Amniotic stem cell (primary cell): ENCODE results near the gene GABRD.

Source experiments
- DNase-seq: peaks from one replicate; lab custom pipeline; 2025; lab: John Stamatoyannopoulos, UW

GABRD gene

DNA sequence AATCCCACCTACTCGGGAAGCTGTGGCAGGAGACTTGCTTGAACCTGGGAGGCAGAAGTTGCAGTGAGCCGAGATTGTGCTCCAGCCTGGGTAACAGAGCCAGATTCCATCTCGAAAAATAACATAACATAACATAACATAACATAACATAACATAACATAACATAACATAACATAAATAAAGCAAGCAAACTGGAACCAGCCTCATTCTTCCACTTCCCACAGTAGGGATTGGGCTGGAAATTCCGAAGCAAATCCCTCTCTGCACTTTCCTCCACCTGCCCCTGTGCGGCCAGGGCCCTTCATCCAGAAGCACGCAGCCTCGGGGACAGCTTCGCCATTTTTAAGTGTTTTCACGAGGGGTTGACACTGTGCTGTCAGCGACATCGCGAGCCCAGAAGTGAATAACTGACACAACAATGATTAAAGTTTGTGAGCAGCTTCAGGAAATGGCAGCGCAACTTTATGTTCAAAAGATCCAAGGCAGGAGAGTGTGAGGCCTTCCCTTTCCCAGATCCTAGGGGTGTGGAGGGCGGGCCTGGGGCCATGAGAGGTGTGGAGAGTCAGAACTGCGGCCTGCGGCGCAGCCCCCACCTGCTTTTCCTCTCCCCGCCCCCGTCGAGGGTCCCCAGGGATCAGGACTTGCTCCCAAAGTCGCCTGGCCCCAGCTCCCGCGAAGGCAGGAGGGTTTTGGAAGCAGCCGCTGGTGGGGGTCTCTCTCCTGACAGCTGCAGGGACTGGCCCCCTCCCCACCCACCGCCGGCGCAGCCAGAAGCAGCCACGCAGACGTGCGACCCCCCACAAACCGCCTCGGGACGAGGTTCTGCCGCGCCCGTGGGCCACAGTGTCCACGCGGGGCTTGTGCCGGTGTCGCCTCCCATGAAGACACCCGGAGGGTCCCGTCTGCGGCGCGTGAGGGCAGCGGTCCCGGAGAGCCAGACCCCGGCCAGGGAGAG is 651 bp upstream of the GABRD start:
- no peak for DNase-seq

DNA sequence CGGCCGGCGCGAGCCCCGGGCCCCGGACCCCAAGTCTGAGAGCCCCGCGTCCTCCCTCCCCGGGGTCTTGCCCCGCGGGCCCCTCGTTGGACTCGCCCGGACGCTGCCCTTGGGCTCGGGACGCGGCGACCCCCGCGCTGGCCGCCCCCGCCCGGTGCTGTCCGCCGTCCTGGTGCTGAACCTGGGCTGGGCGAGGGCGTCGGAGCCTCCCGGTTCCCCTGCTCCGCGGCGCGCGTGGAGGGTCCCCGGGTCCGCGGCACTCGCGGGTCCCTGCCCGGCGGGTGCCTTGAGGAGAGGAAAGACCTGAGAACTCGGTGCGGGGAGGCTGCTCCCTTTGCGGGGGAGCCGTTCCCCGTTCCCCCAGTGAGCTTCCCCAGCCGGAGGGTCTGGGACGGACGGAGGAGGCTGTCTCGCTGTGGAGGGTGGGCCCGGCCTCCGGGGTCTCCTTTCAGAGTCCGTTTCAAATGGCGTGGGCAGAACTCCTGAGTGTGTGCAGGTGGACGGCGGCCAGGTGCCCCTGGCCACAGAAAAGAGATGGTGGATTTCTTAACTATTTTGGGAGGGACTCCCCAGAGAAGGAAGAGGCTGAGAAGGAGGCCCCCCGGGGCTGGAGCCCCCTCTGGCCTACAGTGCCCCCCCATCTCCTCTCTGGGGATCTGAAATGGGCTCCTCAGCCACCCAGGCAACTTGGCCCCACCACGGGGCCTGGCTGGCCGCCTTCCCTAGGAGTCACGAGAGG is 595 bp downstream of the GABRD start:
- no peak for DNase-seq

DNA sequence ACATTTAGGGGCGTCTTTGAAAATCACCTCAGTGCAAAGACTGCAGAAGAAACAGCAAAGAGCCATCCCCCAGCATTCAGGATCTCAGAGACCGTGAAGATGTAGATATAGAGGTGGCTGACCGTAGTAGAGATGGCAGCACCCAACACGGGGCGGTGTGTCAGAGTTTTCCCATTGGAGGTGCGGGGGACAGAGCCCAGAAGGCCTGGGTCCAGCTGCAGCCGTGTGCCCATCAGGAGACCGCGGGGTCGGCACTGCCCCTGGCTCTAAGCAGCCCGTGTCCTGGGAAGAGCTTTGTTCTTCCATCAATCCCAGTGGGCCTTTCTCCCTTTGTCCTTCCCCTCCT is 1.1 kb downstream of the GABRD start:
- no peak for DNase-seq

DNA sequence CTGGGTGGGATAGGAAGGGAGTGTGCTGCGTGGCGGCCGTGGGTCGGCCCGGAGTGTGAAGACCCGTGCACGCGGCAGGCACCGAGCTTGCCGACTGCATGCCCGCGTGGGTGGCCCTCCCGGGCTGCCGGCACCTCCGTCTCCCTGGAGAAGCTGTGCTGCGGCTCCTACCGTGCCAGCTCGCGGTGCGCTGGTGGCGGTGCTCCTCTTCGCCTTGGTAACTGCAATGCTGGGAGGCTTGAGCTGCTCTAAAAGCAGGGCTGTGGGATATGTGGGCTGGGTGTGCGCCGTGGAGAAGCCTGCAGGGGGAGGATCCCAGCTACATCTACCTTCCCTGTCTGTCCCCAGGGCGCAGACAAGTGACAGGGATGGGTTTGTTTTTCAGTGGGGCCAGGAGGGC is 2.4 kb downstream of the GABRD start:
- no peak for DNase-seq

DNA sequence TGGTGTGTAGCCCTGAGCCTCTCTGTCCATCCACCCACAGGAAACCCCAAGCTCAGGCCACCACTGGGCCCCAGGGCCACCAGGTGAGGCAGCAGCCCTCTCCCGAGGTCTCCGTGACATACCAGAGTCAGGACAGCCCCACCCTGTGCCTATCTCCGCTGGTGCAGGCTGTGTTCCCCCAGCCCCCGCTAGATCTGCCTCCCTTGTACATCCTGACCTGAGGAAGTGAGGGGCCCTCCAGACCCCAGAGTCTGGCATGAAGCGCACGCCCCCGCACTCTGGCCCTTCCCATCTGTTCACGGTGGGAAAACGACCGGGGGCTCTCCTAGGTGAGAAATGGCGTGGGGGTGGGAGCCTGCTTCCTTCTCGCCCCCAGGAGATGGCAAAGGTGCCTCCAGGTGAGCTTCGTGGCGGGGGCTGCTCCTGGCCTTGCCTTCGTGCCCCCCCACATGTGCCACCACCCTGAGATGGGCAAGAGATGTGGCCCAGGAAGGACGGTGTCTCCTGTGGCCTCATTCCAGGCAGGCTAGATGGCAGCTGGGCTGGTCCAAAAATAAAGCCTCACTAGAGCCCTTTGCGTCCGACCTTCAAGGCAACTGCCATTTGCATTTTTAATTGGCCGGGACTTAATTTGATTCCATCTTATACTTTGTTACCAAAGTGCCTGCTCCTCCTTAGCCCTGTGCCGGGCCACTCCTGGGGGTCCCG is 3.1 kb downstream of the GABRD start:
- DNase-seq, result no peak

DNA sequence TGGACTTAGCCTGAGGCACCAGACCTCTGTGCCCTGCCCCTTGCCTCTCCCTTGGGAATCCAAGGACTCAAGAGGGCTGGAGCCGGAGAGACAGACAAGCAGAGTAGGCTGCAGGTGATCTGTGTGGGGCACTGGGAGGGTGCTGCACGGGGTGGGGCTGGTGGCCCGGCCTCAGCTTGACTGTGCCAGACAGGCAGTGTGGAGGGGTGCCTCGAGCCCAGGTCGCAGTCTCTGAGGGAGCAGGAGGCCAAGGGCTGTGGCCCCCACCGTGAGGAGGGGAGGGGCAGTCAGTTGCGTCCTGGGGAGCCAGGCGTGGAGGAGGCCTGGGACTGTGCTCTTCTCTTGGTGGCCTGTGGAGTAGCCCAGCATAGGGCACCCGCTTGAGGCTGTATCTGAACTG is 4.0 kb downstream of the GABRD start:
- DNase-seq, result no peak

DNA sequence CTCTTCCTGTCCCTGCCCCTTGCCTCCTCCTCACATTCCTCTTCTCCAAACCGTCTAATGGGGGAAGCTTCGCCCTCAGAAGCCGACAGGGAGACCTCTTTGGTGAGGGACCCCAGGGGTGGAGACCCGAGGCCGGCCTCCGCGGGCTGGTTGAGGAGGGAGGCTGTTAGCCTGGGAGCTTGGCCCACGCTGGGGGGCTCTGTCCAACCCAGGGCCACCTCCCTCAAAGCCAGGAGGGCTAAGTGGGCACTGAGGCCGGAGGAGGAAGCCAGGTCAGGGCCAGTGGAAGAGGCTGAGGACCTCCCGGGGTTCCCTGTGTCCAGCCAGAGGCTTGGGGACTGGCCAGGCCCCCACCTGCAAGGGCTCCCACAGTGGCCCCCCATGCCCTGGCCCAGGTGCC is 5.3 kb downstream of the GABRD start:
- no peak for DNase-seq

DNA sequence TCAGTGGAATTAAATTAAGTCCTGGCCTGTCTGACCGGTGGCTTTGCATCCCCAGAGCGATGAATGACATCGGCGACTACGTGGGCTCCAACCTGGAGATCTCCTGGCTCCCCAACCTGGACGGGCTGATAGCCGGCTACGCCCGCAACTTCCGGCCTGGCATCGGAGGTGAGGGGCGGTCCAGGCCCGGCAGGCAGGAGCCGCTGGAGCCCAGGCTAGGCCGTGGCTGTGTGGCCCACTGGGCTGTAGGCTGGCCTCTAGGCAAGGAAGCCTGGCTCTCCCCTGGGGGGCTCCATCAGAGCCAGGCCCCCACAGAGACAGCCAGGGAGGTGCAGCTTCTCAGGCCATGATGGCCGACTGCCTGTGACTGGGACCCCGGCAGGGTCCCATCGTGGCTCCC is 5.7 kb downstream of the GABRD start:
- DNase-seq, result no peak

DNA sequence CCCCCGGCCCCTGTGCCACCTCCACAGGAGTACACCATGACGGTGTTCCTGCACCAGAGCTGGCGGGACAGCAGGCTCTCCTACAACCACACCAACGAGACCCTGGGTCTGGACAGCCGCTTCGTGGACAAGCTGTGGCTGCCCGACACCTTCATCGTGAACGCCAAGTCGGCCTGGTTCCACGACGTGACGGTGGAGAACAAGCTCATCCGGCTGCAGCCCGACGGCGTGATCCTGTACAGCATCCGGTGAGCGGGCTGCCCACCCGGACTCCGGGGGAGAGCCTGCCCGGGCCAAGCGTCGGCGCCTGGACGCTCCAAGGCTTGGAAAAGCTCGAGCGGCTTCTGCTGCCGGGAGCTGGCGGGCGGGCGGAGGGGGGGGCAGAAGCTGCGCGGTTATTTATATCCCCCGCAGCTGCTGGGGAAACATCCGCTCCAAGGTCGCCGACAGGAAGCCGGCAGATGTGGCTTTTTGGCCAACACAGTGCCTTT is 6.4 kb downstream of the GABRD start:
- DNase-seq, result no peak

DNA sequence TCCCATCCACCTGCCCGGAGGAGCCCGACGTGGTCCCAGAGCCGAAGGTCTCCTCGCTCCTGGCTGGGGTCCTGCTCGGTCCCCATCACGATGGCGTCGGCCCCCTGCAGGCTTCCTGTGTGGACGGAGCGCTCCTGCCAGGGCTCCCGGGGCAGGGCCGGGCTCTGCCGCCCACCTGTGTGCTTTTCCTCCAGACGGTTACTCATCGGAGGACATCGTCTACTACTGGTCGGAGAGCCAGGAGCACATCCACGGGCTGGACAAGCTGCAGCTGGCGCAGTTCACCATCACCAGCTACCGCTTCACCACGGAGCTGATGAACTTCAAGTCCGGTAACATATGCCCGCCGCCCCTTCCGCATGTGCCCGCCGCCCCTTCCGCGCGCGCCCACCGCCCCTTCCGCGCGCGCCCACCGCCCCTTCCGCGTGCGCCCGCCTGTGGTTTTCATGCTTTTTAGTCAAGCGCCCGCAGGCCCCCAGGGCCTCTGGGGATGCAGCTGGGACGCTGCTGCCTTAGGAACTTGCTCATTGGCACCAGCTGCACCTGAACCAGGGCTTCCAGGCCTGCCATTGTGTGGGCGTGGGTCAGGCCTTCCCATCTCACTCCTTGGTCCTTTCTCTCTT is 8.9 kb downstream of the GABRD start:
- DNase-seq, result no peak

DNA sequence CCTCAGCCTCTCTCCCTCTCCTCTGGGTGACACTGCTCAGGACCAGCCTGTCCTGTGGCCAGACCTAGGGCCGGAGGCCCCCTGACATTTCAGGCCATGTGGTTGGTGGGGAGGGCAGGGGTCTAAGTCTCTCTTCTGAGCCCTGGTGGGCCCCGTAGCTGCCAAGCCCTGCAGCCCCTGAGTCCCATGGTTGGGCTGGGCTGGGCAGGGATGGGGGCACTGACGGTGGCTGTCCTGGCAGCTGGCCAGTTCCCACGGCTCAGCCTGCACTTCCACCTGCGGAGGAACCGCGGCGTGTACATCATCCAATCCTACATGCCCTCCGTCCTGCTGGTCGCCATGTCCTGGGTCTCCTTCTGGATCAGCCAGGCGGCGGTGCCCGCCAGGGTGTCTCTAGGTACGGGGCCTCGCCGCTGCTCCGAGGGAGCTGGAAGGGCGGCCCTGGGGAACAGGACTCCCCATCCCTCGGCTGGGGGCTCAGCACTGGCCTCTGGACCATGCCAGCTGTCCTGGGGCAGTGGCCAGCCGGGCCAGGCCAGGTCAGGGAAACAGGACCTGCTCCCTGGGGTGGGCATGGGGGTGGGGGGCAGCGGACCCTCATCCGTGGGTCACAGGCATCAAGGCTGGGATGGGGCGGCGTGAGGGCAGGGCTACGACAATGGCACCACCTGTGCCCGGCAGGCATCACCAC is 9.9 kb downstream of the GABRD start:
- DNase-seq, result no peak

DNA sequence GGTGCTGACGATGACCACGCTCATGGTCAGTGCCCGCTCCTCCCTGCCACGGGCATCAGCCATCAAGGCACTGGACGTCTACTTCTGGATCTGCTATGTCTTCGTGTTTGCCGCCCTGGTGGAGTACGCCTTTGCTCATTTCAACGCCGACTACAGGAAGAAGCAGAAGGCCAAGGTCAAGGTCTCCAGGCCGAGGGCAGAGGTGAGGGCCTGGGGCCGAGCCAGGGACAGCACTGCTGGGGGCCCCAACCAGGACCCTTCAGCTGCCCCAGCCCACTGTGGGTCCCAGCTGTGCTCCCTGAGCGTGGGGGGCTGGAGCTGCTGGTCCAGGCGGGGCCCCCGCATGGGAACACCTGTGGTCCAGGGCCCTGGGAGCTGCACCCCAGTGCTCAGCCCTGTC is 10.4 kb downstream of the GABRD start:
- DNase-seq, result no peak

DNA sequence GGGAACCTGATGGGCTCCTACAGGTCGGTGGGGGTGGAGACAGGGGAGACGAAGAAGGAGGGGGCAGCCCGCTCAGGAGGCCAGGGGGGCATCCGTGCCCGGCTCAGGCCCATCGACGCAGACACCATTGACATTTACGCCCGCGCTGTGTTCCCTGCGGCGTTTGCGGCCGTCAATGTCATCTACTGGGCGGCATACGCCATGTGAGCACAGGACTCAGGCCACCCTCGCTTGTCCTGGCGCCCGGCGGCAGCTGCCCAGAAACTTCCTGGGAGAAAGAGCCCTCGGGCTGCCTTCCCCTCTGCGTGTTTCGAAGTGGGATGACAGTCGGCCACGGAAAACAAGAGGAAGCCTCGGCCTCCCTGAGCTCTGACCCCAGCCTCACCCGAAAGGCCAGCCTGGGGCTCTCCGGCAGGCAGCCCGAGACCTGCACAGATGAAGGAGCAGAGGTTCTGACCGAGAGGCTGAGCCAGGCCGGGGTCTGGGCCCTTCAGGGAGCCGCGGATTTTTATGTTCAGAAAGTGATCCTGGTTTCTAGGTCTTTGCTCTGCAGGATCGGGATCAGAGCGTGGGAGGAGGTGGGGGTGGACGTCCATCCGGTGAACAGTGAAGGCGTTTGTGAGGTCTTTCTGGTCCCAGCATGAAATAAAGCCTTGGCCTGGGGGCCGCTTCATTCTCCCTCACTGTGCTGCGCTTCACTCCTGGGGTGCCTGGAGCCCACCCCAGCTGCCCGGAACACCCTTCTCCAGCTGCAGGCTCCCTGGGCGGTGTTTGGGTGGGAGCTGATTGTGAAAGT is 11.1 kb downstream of the GABRD start:
- no peak for DNase-seq

DNA sequence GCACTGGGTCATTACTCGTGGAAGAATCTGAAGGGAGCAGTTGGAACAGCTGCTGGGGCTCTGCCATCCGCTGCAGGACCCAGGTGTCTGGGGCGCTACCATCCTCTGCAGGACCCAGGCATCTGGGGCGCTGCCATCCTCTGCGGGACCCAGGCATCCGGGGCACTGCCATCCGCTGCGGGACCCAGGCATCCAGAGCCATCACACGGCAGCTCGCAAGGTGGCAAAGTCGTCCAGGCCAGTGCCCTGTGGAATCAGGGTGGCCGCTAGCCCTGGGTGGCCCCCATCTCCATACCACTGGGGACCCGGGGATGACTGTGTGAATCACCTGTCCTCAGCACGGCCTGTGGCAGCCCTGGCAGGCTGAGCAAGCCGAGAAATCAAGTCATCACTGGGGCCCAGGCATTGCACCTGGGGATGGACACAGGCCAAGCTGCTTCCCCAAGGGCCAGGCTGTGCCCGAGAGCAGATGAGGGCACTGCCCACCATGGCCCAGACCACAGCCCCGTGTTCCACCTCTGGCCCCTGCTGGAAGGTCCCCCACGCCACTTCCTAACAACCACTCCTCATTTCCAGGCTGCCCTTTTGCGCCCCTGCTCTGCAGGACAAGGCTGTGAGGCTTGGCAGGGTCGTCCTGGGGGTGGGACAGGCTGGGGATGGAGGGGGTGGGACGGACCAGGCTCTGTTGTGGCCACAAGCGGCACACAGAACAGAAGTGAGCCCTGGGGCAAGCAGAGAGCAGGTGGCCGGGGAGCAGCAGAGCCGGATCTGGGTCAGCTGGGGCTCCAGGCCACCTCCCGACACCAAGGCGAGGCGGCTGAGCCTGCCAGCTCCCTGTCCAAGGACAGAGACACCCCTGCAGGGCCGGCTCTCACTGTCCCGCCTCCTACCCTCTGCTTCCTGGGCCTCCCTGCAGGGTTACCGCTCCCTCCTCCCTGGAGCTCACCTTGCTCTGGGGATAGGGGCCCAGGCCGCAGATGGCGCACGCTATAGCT is 12.7 kb downstream of the GABRD start:
- no peak for DNase-seq

DNA sequence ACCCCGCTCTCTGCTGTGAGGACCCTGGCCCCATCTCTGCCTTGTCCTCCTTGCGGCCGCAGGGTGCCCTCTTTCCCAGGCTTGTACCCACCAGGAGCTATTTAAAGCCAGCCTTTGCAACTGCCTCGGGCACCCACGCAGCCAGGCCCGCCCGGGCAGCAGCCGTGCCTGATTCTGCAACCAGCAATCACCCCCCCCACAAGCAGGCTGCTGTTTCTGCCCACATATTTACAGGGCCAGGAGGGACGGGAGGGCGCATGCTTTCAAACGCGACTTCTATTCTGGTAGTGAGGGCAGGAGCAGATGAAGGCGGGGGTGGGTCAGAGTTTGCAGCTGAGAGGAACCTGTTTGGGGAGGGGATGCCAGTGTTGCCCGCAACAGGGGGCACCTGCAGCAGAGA is 13.6 kb downstream of the GABRD start:
- DNase-seq, result no peak

DNA sequence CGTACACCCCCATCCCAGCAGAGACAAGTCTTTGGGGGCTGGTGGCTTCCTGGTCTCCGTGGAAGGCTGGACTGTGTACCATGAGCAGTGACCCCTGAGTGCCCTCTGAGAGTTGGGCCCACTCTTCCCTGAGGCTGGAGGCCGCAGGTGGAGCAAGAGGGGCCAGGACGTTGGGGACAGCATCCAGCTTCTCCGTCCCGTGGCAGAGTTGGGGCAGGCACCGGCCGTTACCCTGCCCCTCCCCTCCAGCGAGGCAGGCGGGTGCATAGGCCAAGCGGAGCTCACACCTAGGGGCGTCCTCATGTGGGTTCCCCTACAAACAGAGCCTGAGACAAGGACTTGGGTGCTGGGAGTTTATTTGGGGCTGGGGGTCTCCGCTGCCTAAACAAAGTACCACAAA is 14.0 kb downstream of the GABRD start:
- no peak for DNase-seq

DNA sequence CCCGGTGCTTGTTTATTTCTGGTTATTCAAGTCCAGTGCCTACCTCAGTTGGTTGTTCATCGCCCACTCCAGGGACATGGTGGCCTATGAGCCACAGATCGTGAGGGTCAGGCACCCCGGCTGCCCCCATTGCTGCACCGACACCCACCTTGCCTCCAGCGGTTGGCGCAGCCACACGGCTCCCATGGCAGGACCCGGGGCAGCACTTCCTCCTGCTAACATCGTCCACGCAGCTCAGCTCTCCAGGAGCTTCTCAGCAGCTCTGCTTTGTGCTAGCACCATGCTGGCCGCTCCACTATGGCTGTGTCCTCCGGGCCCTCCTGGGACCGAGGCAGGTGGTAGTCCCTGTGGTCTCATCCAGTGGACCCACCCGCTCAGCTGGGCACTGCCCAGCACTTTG is 17.1 kb downstream of the GABRD start:
- no peak for DNase-seq

DNA sequence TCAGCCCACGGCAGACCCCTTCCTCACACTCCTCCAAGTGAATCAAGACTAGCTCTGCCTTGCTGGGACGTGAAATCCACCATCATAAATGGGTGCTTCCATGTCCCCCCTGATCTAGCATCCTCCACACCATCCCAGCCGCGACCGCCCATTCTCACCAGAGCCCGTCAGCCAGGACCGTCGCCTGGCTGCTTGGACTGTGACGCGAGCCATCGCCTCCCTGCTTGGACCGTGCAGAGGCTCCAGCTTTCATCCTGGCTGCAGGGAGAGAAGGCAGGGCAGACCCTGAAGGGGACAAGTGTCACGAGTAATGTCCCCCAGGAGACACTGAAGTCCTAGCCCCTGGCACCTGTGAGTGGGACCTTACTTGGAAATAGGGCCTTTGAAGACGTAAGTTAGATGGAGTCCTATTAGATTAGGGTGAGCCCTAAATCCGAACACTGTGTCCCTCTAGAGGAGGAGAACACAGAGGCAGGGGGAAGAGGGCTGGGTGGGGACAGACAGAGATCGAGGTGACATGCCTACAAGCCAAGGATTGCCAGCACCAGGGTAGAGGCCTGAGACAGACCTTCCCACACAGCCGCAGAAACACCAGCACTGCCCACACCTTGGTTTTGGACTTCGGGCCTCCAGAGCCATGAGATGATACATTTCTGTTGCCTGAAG is 18.3 kb downstream of the GABRD start:
- DNase-seq, result no peak

DNA sequence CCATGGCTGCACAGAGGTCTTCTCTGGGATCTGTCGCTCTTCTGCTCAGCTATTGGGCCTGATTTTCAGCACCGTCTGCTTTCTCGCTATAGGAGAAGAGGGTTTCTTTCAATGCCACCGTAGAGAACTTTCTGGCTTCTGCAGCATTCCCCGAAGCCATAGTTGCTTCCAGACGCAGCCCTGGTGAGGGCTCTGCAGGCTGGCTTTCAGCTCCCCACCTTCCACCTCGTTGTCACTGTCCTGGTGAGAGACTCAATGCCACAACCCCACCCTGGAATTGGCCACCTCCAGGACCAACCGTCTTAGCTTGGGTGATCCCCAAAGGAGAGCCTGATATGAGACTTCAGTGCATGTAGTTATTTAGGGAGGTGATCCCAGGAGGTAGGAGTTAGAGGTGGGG is 19.1 kb downstream of the GABRD start:
- DNase-seq, result no peak
